H1 (cell line): ENCODE measurements around the gene NR2E3. TPM values are rescaled to one million over a fixed set of nuclear protein-coding genes. Genes with fewer than 3 reads are reported as not detected.
A peak's percentile ranks its signal among the peaks of the same experiment; 100 is the strongest.

Experiments
- CTCF ChIA-PET: fragments of 300-600 bp; sonication (Branson Sonifier 250); formaldehyde crosslinking; loops from one replicate; lab custom pipeline; 2021; ENCODE audit not compliant: partially characterized antibody; lab: Charles Lee
- POLR2A ChIA-PET: fragments of 300-600 bp; sonication (Branson Sonifier 250); formaldehyde crosslinking; loops from one replicate; lab custom pipeline; 2021; ENCODE audit warnings: inconsistent platforms; ENCODE audit not compliant: partially characterized antibody; lab: Charles Lee
- DNase-seq, 2 experiments: peaks; one replicate each; pipeline versions ENCODE4 v3.0.0 to v3.0.0-alpha.2; 2010 to 2022; ENCODE audit warnings: low spot score in 2 of 2, low read depth in 1 of 2, mixed read lengths in 1 of 2
- FAIRE-seq: peaks from 2 replicates; lab custom pipeline; 2011; peaks lifted over from hg19 to GRCh38; lab: Jason Lieb, UNC
- H2AFZ ChIP-seq: 2 replicates; pipeline ENCODE4 v1.8.1; 2012; ENCODE audit warnings: low read length, inconsistent platforms
- H2AK5ac ChIP-seq: 2 replicates; pipeline ENCODE4 v1.6.1; 2013; ENCODE audit warnings: low read depth, low read length
- H2BK120ac ChIP-seq: replicated peaks from 2 replicates; pipeline ENCODE3; 2013; ENCODE audit warnings: low read depth, low read length, inconsistent platforms
- H2BK12ac ChIP-seq: 2 replicates; pipeline ENCODE4 v1.6.1; 2013; ENCODE audit warnings: low read depth, low read length
- H2BK15ac ChIP-seq: 2 replicates; pipeline ENCODE4 v1.6.1; 2013; ENCODE audit warnings: low read length
- H2BK20ac ChIP-seq: 2 replicates; pipeline ENCODE4 v1.6.1; 2013; ENCODE audit warnings: low read length
- H2BK5ac ChIP-seq: 2 replicates; pipeline ENCODE4 v1.6.1; 2013; ENCODE audit warnings: low read depth, low read length
- H3K14ac ChIP-seq: 2 replicates; pipeline ENCODE4 v1.6.1; 2013; ENCODE audit warnings: inconsistent platforms; ENCODE audit not compliant: insufficient read length
- H3K18ac ChIP-seq: 2 replicates; pipeline ENCODE4 v1.6.1; 2013; ENCODE audit warnings: low read length; ENCODE audit errors: extremely low read depth
- H3K23ac ChIP-seq: 2 replicates; pipeline ENCODE4 v1.6.1; 2013; ENCODE audit warnings: inconsistent platforms; ENCODE audit not compliant: insufficient read length
- H3K23me2 ChIP-seq: 2 replicates; pipeline ENCODE4 v1.6.1; 2013; ENCODE audit warnings: low read depth, low read length
- H3K27ac ChIP-seq: 2 replicates; pipeline ENCODE4 v1.6.1; 2011; ENCODE audit warnings: low read depth, low read length, inconsistent platforms
- H3K27me3 ChIP-seq, 4 experiments: replicated peaks in 1 of 4; 1 replicate in 1 of 4; 2 replicates in 3 of 4; pipeline versions ENCODE4 v1.6.1 to v1.8.1; 2011 to 2013; ENCODE audit warnings: low read length in 3 of 4, mild to moderate bottlenecking in 3 of 4, inconsistent platforms in 2 of 4, mixed read lengths in 2 of 4, moderate library complexity in 1 of 4; ENCODE audit not compliant: control insufficient read depth in 3 of 4, insufficient read depth in 3 of 4; ENCODE audit errors: extremely low read depth in 1 of 4
- H3K36me3 ChIP-seq, 4 experiments: 2 replicates each; pipeline versions ENCODE4 v1.6.1 to v1.8.1; 2011 to 2013; ENCODE audit warnings: mild to moderate bottlenecking in 4 of 4, low read length in 3 of 4, moderate library complexity in 2 of 4, control low read depth in 1 of 4, inconsistent platforms in 1 of 4; ENCODE audit not compliant: insufficient read depth in 4 of 4, control insufficient read depth in 2 of 4
- H3K4ac ChIP-seq: replicated peaks from 2 replicates; pipeline ENCODE3; 2013; ENCODE audit warnings: low read length, low read depth, mixed read lengths, inconsistent platforms; ENCODE audit not compliant: insufficient read length
- H3K4me1 ChIP-seq, 4 experiments: replicated peaks in 1 of 4; 1 replicate in 1 of 4; 2 replicates in 3 of 4; pipeline versions ENCODE4 v1.6.1 to v1.8.1; 2011 to 2013; ENCODE audit warnings: low read length in 3 of 4, inconsistent platforms in 2 of 4, mixed read lengths in 1 of 4; ENCODE audit not compliant: insufficient read depth in 4 of 4, control insufficient read depth in 3 of 4
- H3K4me2 ChIP-seq, 2 experiments: 2 replicates each; pipeline versions ENCODE4 v1.6.1 to v1.8.1; 2011 to 2013; ENCODE audit warnings: low read depth in 2 of 2, low read length in 2 of 2, control low read depth in 1 of 2, inconsistent platforms in 1 of 2, mild to moderate bottlenecking in 1 of 2; ENCODE audit not compliant: insufficient read depth in 1 of 2
- H3K4me3 ChIP-seq, 4 experiments: fragments of 200-600, 300-600 bp in 1 of 4; sonication (generic), shearing (Covaris generic), sonication (Bioruptor Twin) in 1 of 4; 2 replicates each; pipeline versions ENCODE4 v1.5.1 to v1.8.1; 2011 to 2016; ENCODE audit warnings: low read length in 4 of 4, low read depth in 3 of 4, control low read depth in 2 of 4, inconsistent platforms in 2 of 4, mild to moderate bottlenecking in 2 of 4, mixed read lengths in 1 of 4, moderate library complexity in 1 of 4; ENCODE audit not compliant: insufficient read depth in 2 of 4; ENCODE audit errors: extremely low read depth in 1 of 4
- H3K56ac ChIP-seq: replicated peaks from 2 replicates; pipeline ENCODE3; 2013; ENCODE audit warnings: low read depth, mild to moderate bottlenecking, mixed read lengths, low read length, inconsistent platforms; ENCODE audit not compliant: insufficient read length
- H3K79me1 ChIP-seq: 2 replicates; pipeline ENCODE4 v1.6.1; 2013; ENCODE audit warnings: low read depth, low read length, control low read depth
- H3K79me2 ChIP-seq, 2 experiments: 2 replicates each; pipeline versions ENCODE4 v1.6.1 to v1.8.1; 2012 to 2013; ENCODE audit warnings: low read length in 2 of 2, mild to moderate bottlenecking in 2 of 2, inconsistent platforms in 1 of 2; ENCODE audit not compliant: insufficient read depth in 2 of 2, control insufficient read depth in 1 of 2
- H3K9ac ChIP-seq, 4 experiments: replicated peaks in 1 of 4; 1 replicate in 1 of 4; 2 replicates in 3 of 4; pipeline versions ENCODE4 v1.6.1 to v1.8.1; 2011 to 2013; ENCODE audit warnings: low read depth in 3 of 4, low read length in 3 of 4, control low read depth in 2 of 4, mild to moderate bottlenecking in 2 of 4, moderate library complexity in 2 of 4, inconsistent platforms in 1 of 4; ENCODE audit errors: extremely low read depth in 1 of 4
- H3K9me3 ChIP-seq, 2 experiments: 2 replicates each; pipeline versions ENCODE4 v1.6.1 to v1.8.1; 2012 to 2013; ENCODE audit warnings: mild to moderate bottlenecking in 2 of 2, moderate library complexity in 2 of 2, control low read depth in 1 of 2, inconsistent platforms in 1 of 2, low read depth in 1 of 2, low read length in 1 of 2, mixed read lengths in 1 of 2; ENCODE audit not compliant: insufficient read depth in 2 of 2
- H4K20me1 ChIP-seq, 2 experiments: replicated peaks in 1 of 2; 2 replicates each; pipeline versions ENCODE3 to v1.8.1; 2011 to 2013; ENCODE audit warnings: inconsistent platforms in 2 of 2, low read length in 2 of 2, mild to moderate bottlenecking in 1 of 2; ENCODE audit not compliant: insufficient read depth in 2 of 2, control insufficient read depth in 1 of 2
- H4K5ac ChIP-seq: 2 replicates; pipeline ENCODE4 v1.6.1; 2013; ENCODE audit warnings: low read length, low read depth, mixed read lengths, inconsistent platforms; ENCODE audit not compliant: insufficient read length
- H4K8ac ChIP-seq: 2 replicates; pipeline ENCODE4 v1.8.0; 2013; ENCODE audit warnings: mild to moderate bottlenecking, moderate library complexity, low read length, inconsistent platforms; ENCODE audit not compliant: insufficient read depth; ENCODE audit errors: extremely low read depth
- H4K91ac ChIP-seq: replicated peaks from 2 replicates; pipeline ENCODE3; 2013; ENCODE audit warnings: low read length, mixed read lengths, inconsistent platforms; ENCODE audit not compliant: insufficient read length
- BACH1 ChIP-seq: IDR thresholded peaks from 2 replicates; pipeline ENCODE4 v1.6.1; 2012; ENCODE audit warnings: low read length, improper control_type of control experiment
- CHD1 ChIP-seq: IDR thresholded peaks from 2 replicates; pipeline ENCODE4 v1.6.1; 2012; ENCODE audit warnings: low read depth, low read length, improper control_type of control experiment
- MAFK ChIP-seq: IDR thresholded peaks from 2 replicates; pipeline ENCODE4 v1.6.1; 2012; ENCODE audit warnings: low read depth, mild to moderate bottlenecking, improper control_type of control experiment, low read length
- RXRA ChIP-seq: IDR thresholded peaks from 2 replicates; pipeline ENCODE4 v1.6.1; 2011; ENCODE audit warnings: low read depth, mild to moderate bottlenecking, low read length, moderate library complexity; ENCODE audit not compliant: insufficient read depth
- SIRT6 ChIP-seq: IDR thresholded peaks from one replicate; pipeline ENCODE4 v1.7.1; 2012; ENCODE audit warnings: low read length, inconsistent platforms
- SP1 ChIP-seq: IDR thresholded peaks from 2 replicates; pipeline ENCODE4 v1.6.1; 2011; ENCODE audit warnings: low read depth, low read length
- YY1 ChIP-seq: IDR thresholded peaks from 2 replicates; pipeline ENCODE4 v1.6.1; 2011; ENCODE audit warnings: low read depth, mild to moderate bottlenecking, low read length
- WGBS, 2 experiments: shearing (Covaris generic) in 1 of 2; methylation state at CpG; one replicate each; pipeline versions ENCODE4 v1.1.6 to v1.1.7; 2013 to 2015; ENCODE audit warnings: low lambda C conversion rate in 2 of 2, mixed read lengths in 2 of 2, inconsistent platforms in 1 of 2, low coverage in 1 of 2, missing lambda C conversion rate in 1 of 2; ENCODE audit not compliant: insufficient replicate concordance in 2 of 2, insufficient coverage in 1 of 2, insufficient read length in 1 of 2; ENCODE audit errors: extremely low coverage in 1 of 2, missing lambda C conversion rate in 1 of 2; 5-methylcytosine and 5-hydroxymethylcytosine counted together
- polyA plus RNA-seq, 7 experiments: library from polyadenylated mRNA; depleted of rRNA in 3 of 7; stranded (reverse) in 5 of 7; unstranded in 2 of 7; fragments of >200 nt in 5 of 7; fragments of 200-250 nt in 2 of 7; gene quantifications; 1 replicate in 5 of 7; 2 replicates in 1 of 7; 4 replicates in 1 of 7; pipeline versions ENCODE4 v1.2.1 to v1.2.3, GENCODE V29; 2011 to 2013; ENCODE audit warnings: missing spikeins in 2 of 7, mixed read lengths in 2 of 7
- total RNA-seq: library from RNA; stranded (reverse); fragmentation: NEBNext Ultra II Directional; extraction: Animal tissue kit (Norgen Biotek cat#: 25700); gene quantifications from 2 replicates; pipeline ENCODE4 v1.2.1, GENCODE V29; 2021

Gene NR2E3
- total and polyA plus RNA-seq, 2 of the 8 experiments (the other 6 are each of a cell fraction or from before 2014, with no cell fraction given), result 0.56 to 0.80 TPM

DNA sequence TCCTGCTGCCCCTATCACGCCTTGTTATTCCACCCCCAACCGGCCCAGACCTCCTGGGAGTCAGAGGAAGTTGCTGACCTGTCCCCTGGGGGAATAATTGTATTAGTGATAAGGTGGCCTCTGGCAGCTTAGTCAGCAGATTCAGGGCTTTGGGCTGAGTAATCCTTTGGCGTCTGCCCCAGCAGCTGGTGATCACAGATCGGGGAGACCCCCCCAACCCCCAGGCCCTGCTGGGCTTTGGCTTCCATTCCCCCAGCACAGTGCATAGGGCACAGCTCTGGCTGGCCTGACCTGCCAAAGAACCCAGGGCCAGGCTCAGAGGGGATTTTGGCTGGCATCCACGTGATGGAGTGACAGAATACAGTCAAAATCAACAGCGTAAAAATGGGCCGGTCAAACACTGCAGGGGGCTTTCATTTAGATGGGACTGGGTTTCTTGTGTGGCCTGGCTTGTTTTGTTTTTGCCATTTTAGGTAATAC lies 3.9 kb upstream of the NR2E3 start:
- H3K4me3 ChIP-seq, result peak overlapping the region in 1 of 4 experiments; percentile 51; a peak in 1 of 8 replicates
- H4K5ac ChIP-seq, result no peak overlapping the region
- H3K36me3 ChIP-seq, result no peaks in the 10 kb centered on the region
- no peak for FAIRE-seq
- WGBS, 2 experiments, result 31% methylated on average over 7 of the region's 7 CpGs; no CpG with 5 or more reads in 1 of the 2 experiments
- H3K9ac ChIP-seq, result no peak overlapping the region
- H3K4ac ChIP-seq, result no peak overlapping the region
- no peak overlapping the region for H3K23ac ChIP-seq
- H2AFZ ChIP-seq, result peak overlapping the region; percentile 82; the same call in 1 of the 2 replicates
- H4K91ac ChIP-seq, result peak overlapping the region; percentile 41
- H2BK5ac ChIP-seq, result peak overlapping the region; percentile 93; the same call in 1 of the 2 replicates
- ChIA-PET CTCF (interaction anchor here (0.7 to 2.2 kb wide), 7 partner anchors 19 to 350 kb away, joined by 3 to 5 read pairs (median 4); partner anchors contain the start of gene SENP8), POLR2A (interaction anchor here (0.9 kb wide), 1 partner anchor 41 kb away, joined by 3 read pairs; no protein-coding TSS in a partner anchor)
- no peak for TF ChIP-seq YY1
- no peak for TF ChIP-seq SIRT6
- TF ChIP-seq SP1, result no peak
- TF ChIP-seq BACH1, result peak; percentile 96
- peak; percentile 71; the same call in 1 of the 2 replicates for TF ChIP-seq MAFK
- no peak for TF ChIP-seq RXRA
- TF ChIP-seq CHD1, result no peak
- no peaks in the 10 kb centered on the region for H3K9me3 ChIP-seq
- H2BK20ac ChIP-seq, result no peak overlapping the region
- H2AK5ac ChIP-seq, result no peak overlapping the region; the same call in 1 of the 2 replicates
- H3K27ac ChIP-seq, result no peak overlapping the region
- H3K4me1 ChIP-seq, result peaks cover 8 to 31% (median 22%) of the 10 kb centered on the region in 4 experiments
- H3K56ac ChIP-seq, result no peak overlapping the region
- no peak overlapping the region; the same call in 1 of the 2 replicates for H4K8ac ChIP-seq
- H3K23me2 ChIP-seq, result peaks cover 4% of the 10 kb centered on the region; the same call in 1 of the 2 replicates
- no peaks in the 10 kb centered on the region for H3K79me2 ChIP-seq
- H2BK12ac ChIP-seq, result peak overlapping the region; percentile 97; the same call in 1 of the 2 replicates
- no peaks in the 10 kb centered on the region for H3K27me3 ChIP-seq
- H3K79me1 ChIP-seq, result no peaks in the 10 kb centered on the region
- H3K18ac ChIP-seq, result peak overlapping the region; percentile 42
- H2BK120ac ChIP-seq, result no peak overlapping the region
- H4K20me1 ChIP-seq, result no peaks in the 10 kb centered on the region
- no peak overlapping the region for H2BK15ac ChIP-seq
- peak overlapping the region; percentile 59 to 63; a peak in 3 of 4 replicates for H3K4me2 ChIP-seq
- peak in 1 of 2 experiments; percentile 53 for DNase-seq
- no peak overlapping the region for H3K14ac ChIP-seq
